Natural killer cell (primary cell): ENCODE data around the gene TNS2. TPM values are rescaled to one million over a fixed set of nuclear protein-coding genes. Genes with fewer than 3 reads are reported as not detected.
A peak's percentile ranks its signal among the peaks of the same experiment; 100 is the strongest.

Source experiments
- ATAC-seq, 3 donors: fragments of 150-1000 bp in 2 of 3; fragments of 200-7000 bp in 1 of 3; cut with Tn5 transposase; 1 replicate in 1 of 3; 2 replicates in 2 of 3; pipeline ENCODE4 v1.10.0; 2021; ENCODE audit warnings: mild to moderate bottlenecking in 2 of 3, moderate library complexity in 2 of 3
- DNase-seq, 2 donors: peaks; one replicate each; pipeline versions ENCODE4 v3.0.0 to v3.0.0-alpha.2; 2013 to 2021; ENCODE audit warnings: mixed read lengths in 1 of 2
- H3K27ac ChIP-seq: one replicate; pipeline ENCODE4 v1.5.1; 2013; ENCODE audit warnings: mild to moderate bottlenecking, low read length
- H3K27me3 ChIP-seq: one replicate; pipeline ENCODE4 v1.6.1; 2013; ENCODE audit warnings: low read length; ENCODE audit not compliant: control insufficient read depth, insufficient read depth
- H3K36me3 ChIP-seq: one replicate; pipeline ENCODE4 v1.6.1; 2013; ENCODE audit warnings: low read length; ENCODE audit not compliant: control insufficient read depth, insufficient read depth
- H3K4me1 ChIP-seq: one replicate; pipeline ENCODE4 v1.6.1; 2013; ENCODE audit warnings: low read length; ENCODE audit not compliant: control insufficient read depth, insufficient read depth
- H3K4me3 ChIP-seq: one replicate; pipeline ENCODE4 v1.5.1; 2013; ENCODE audit warnings: low read length
- H3K9me3 ChIP-seq: one replicate; pipeline ENCODE4 v1.6.1; 2013; ENCODE audit warnings: low read length; ENCODE audit not compliant: control insufficient read depth, insufficient read depth
- H3K27ac Mint-ChIP-seq, 2 donors: one replicate each; pipeline ENCODE4 v1.8.0; 2022; ENCODE audit warnings: mild to moderate bottlenecking in 2 of 2, mixed read lengths in 2 of 2, moderate library complexity in 1 of 2
- H3K27me3 Mint-ChIP-seq, 2 donors: one replicate each; pipeline ENCODE4 v1.8.0; 2022; ENCODE audit warnings: low read depth in 2 of 2, mixed read lengths in 2 of 2
- H3K36me3 Mint-ChIP-seq: one replicate; pipeline ENCODE4 v1.8.0; 2022; ENCODE audit warnings: mixed read lengths
- H3K4me1 Mint-ChIP-seq, 2 donors: one replicate each; pipeline ENCODE4 v1.8.0; 2022; ENCODE audit warnings: mixed read lengths in 2 of 2
- H3K4me3 Mint-ChIP-seq: one replicate; pipeline ENCODE4 v1.8.0; 2022; ENCODE audit warnings: mild to moderate bottlenecking, moderate library complexity, mixed read lengths
- H3K9me3 Mint-ChIP-seq, 2 donors: one replicate each; pipeline ENCODE4 v1.8.0; 2022; ENCODE audit warnings: mixed read lengths in 2 of 2
- WGBS: methylation state at CpG from one replicate; pipeline ENCODE4 v1.1.7; 2013; ENCODE audit warnings: missing lambda C conversion rate; ENCODE audit not compliant: insufficient coverage; 5-methylcytosine and 5-hydroxymethylcytosine counted together
- intact Hi-C: fragments of 100-400 bp; cut with micrococcal nuclease; formaldehyde crosslinking; loops from one replicate; pipeline ENCODE4 v1.14.2; 2022
- total RNA-seq, 4 donors: library from RNA; stranded (reverse); fragments of 120-200 nt in 1 of 4; gene quantifications; one replicate each; pipeline versions ENCODE4 v1.2.3 to v1.2.4, GENCODE V29; 2013 to 2022
- TF ChIP-seq, protein P1 (sequence below): fragments of 200-600 bp; IDR thresholded peaks from one replicate; pipeline ENCODE4 v1.8.0; 2022; ENCODE audit warnings: antibody characterized with exemption

The TNS2 gene
- total RNA-seq, 3 donors from 2014 or later (not counting 1 experiment from before 2014, with no cell fraction given): 0.95 to 1.8 (median 1.0) TPM

GRCh38 chr12:53102883-53103807, 53.3 kb downstream of the TNS2 start, which contains the start of gene SOAT2:
TSS of gene SOAT2 (plus strand) at chr12:53103486. CDS start at chr12:53103578, 92 bp downstream.
- Mint-ChIP-seq H3K9me3 (no peaks in the 10 kb centered on the region), H3K27me3 (no peaks in the 10 kb centered on the region), H3K4me3 (peak within 1 kb of the TSS; percentile 9), H3K27ac (peak within 1 kb of the TSS in 1 of 2 donors; percentile 58), H3K36me3 (no peaks in the 10 kb centered on the region), H3K4me1 (peaks cover 19 to 29% of the 10 kb centered on the region in 2 donors)
- Histone ChIP-seq H3K27me3 (no peaks in the 10 kb centered on the region), H3K4me3 (no peak within 1 kb of the TSS), H3K36me3 (no peaks in the 10 kb centered on the region), H3K4me1 (peaks cover 41% of the 10 kb centered on the region), H3K9me3 (no peaks in the 10 kb centered on the region), H3K27ac (peak within 1 kb of the TSS; percentile 46)
- DNase-seq (peak in 1 of 2 donors; percentile 76), ATAC-seq (peak; percentile 19 to 54 (median 24))
- 58% methylated on average over 23 of the region's 23 CpGs for WGBS
- TF ChIP-seq, protein P1, sequence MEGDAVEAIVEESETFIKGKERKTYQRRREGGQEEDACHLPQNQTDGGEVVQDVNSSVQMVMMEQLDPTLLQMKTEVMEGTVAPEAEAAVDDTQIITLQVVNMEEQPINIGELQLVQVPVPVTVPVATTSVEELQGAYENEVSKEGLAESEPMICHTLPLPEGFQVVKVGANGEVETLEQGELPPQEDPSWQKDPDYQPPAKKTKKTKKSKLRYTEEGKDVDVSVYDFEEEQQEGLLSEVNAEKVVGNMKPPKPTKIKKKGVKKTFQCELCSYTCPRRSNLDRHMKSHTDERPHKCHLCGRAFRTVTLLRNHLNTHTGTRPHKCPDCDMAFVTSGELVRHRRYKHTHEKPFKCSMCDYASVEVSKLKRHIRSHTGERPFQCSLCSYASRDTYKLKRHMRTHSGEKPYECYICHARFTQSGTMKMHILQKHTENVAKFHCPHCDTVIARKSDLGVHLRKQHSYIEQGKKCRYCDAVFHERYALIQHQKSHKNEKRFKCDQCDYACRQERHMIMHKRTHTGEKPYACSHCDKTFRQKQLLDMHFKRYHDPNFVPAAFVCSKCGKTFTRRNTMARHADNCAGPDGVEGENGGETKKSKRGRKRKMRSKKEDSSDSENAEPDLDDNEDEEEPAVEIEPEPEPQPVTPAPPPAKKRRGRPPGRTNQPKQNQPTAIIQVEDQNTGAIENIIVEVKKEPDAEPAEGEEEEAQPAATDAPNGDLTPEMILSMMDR: no peak
- intact Hi-C loops: no loop called here

GRCh38 chr12:53103860-53104305, 54.0 kb downstream of the TNS2 start:
- intact Hi-C loops: no loop called here

GRCh38 chr12:53105256-53105655, 55.4 kb downstream of the TNS2 start:
- no peak for ATAC-seq
- no peaks in the 10 kb centered on the region for H3K27me3 Mint-ChIP-seq
- no peak overlapping the region for H3K4me3 Mint-ChIP-seq

More at GRCh38 chr12:53103860-53104305, 54.0 kb downstream of the TNS2 start:
- H3K36me3 Mint-ChIP-seq: no peaks in the 10 kb centered on the region
- WGBS: 3% methylated on average over 3 of the region's 3 CpGs
- Histone ChIP-seq H3K4me1 (peaks cover 33% of the 10 kb centered on the region), H3K27ac (peak overlapping the region; percentile 46), H3K9me3 (no peaks in the 10 kb centered on the region), H3K4me3 (no peak overlapping the region), H3K27me3 (no peaks in the 10 kb centered on the region), H3K36me3 (no peaks in the 10 kb centered on the region)
- H3K27me3 Mint-ChIP-seq: no peaks in the 10 kb centered on the region
- TF ChIP-seq, protein P1: no peak
- ATAC-seq (peak in 2 of 3 donors; percentile 11 to 37), DNase-seq (peak in 1 of 2 donors; percentile 46)
- no peaks in the 10 kb centered on the region for H3K9me3 Mint-ChIP-seq
- peaks cover 17 to 22% of the 10 kb centered on the region in 2 donors for H3K4me1 Mint-ChIP-seq
- no peak overlapping the region for H3K27ac Mint-ChIP-seq
- H3K4me3 Mint-ChIP-seq: no peak overlapping the region

More at GRCh38 chr12:53105256-53105655, 55.4 kb downstream of the TNS2 start:
- H3K4me1 ChIP-seq: peaks cover 27% of the 10 kb centered on the region
- H3K9me3 ChIP-seq: no peaks in the 10 kb centered on the region
- H3K36me3 ChIP-seq: no peaks in the 10 kb centered on the region
- no peaks in the 10 kb centered on the region for H3K27me3 ChIP-seq
- no peak for DNase-seq
- H3K4me3 ChIP-seq: no peak overlapping the region
- H3K27ac ChIP-seq: no peak overlapping the region
- peaks cover 11 to 14% of the 10 kb centered on the region in 2 donors for H3K4me1 Mint-ChIP-seq
- 99% methylated on average over 8 of the region's 8 CpGs for WGBS
- intact Hi-C loops: no loop called here
- H3K36me3 Mint-ChIP-seq: no peaks in the 10 kb centered on the region
- TF ChIP-seq, protein P1: no peak
- no peaks in the 10 kb centered on the region for H3K9me3 Mint-ChIP-seq
- H3K27ac Mint-ChIP-seq: no peak overlapping the region
